Measurements from ENCODE around the gene SOCS1. TPM values are rescaled to one million over a fixed set of nuclear protein-coding genes. Genes with fewer than 3 reads are reported as not detected.
"Not testable (repeated sequence)": the region's sequence is repeated elsewhere in the genome, so short reads cannot be mapped to it uniquely, and the experiment has no call there.

The SOCS1 gene
- 2.6 TPM for polyA plus RNA-seq (ENCODE audit: insufficient read length)

- peak; percentile 60 for DNase-seq (ENCODE audit: low read depth)
These were observed at the start of gene SOCS1 for GRCh38 chr16:11255737-11256660. Gene SOCS1, minus strand, starts transcription at chr16:11256204. Its CDS starts 726 bp downstream, at chr16:11255478.

GRCh38 chr16:11303405-11304138 is 47.6 kb upstream of the SOCS1 start:
- no peak for DNase-seq (ENCODE audit: low read depth)

GRCh38 chr16:11302977-11303376 is 47.0 kb upstream of the SOCS1 start:
- DNase-seq (ENCODE audit: low read depth) = no peak

GRCh38 chr16:11301645-11302501 is 45.9 kb upstream of the SOCS1 start:
- no peak for DNase-seq (ENCODE audit: low read depth)

- DNase-seq (ENCODE audit: low read depth) = no peak
These were observed 44.5 kb upstream of the SOCS1 start for GRCh38 chr16:11300560-11300892.

- DNase-seq (ENCODE audit: low read depth) = no peak
These were observed 44.0 kb upstream of the SOCS1 start for GRCh38 chr16:11299865-11300559.

GRCh38 chr16:11298950-11299547 is 43.0 kb upstream of the SOCS1 start:
- not testable (repeated sequence) for DNase-seq (ENCODE audit: low read depth)

- DNase-seq (ENCODE audit: low read depth) = no peak
These were observed 42.3 kb upstream of the SOCS1 start for GRCh38 chr16:11298143-11298900.

- DNase-seq (ENCODE audit: low read depth) = no peak
These were observed 41.6 kb upstream of the SOCS1 start for GRCh38 chr16:11297492-11298142.

GRCh38 chr16:11296706-11297491 is 40.9 kb upstream of the SOCS1 start:
- DNase-seq (ENCODE audit: low read depth) = no peak

GRCh38 chr16:11296351-11296705 is 40.3 kb upstream of the SOCS1 start:
- DNase-seq (ENCODE audit: low read depth) = no peak

- no peak for DNase-seq (ENCODE audit: low read depth)
These were observed 39.7 kb upstream of the SOCS1 start for GRCh38 chr16:11295672-11296071.

- no peak for DNase-seq (ENCODE audit: low read depth)
These were observed 36.2 kb upstream of the SOCS1 start for GRCh38 chr16:11292076-11292748.

- DNase-seq (ENCODE audit: low read depth) = no peak
These were observed 35.2 kb upstream of the SOCS1 start for GRCh38 chr16:11291091-11291703.

GRCh38 chr16:11290102-11290893 is 34.3 kb upstream of the SOCS1 start:
- no peak for DNase-seq (ENCODE audit: low read depth)

GRCh38 chr16:11289696-11290095 is 33.7 kb upstream of the SOCS1 start:
- not testable (repeated sequence) for DNase-seq (ENCODE audit: low read depth)

GRCh38 chr16:11289202-11289601 is 33.2 kb upstream of the SOCS1 start:
- DNase-seq (ENCODE audit: low read depth) = no peak
